GM23338 (cell line): ENCODE results near the gene ZNF804A. TPM values are rescaled to one million over a fixed set of nuclear protein-coding genes. Genes with fewer than 3 reads are reported as not detected.

ENCODE experiments used
- ATAC-seq: fragments of 200-7000 bp; cut with Tn5 transposase; 3 replicates; pipeline ENCODE4 v1.9.1; 2020
- DNase-seq: peaks from one replicate; pipeline ENCODE4 v3.0.0-alpha.2; 2015; ENCODE audit warnings: low spot score
- H2AFZ ChIP-seq: fragments of 200-600 bp; sonication (generic); 2 replicates; pipeline ENCODE4 v1.8.0; 2016; ENCODE audit warnings: antibody characterized with exemption, mild to moderate bottlenecking, moderate library complexity
- H3F3A ChIP-seq: fragments of 200-600 bp; sonication (generic); replicated peaks from 2 replicates; pipeline ENCODE4 v1.8.0; 2017; ENCODE audit warnings: antibody characterized with exemption, mixed run types, low read depth
- H3K27ac ChIP-seq: fragments of 200-600 bp; sonication (generic); 2 replicates; pipeline ENCODE4 v1.6.1; 2016; ENCODE audit warnings: low read depth
- H3K27me3 ChIP-seq: fragments of 200-600 bp; sonication (generic); 2 replicates; pipeline ENCODE4 v1.8.0; 2016; ENCODE audit warnings: mild to moderate bottlenecking, mixed run types, moderate library complexity; ENCODE audit not compliant: insufficient read depth
- H3K36me3 ChIP-seq: fragments of 200-600 bp; sonication (generic); 2 replicates; pipeline ENCODE4 v1.8.0; 2016; ENCODE audit warnings: mild to moderate bottlenecking; ENCODE audit not compliant: insufficient read depth
- H3K4me1 ChIP-seq: fragments of 200-600 bp; sonication (generic); 2 replicates; pipeline ENCODE4 v1.8.0; 2016; ENCODE audit warnings: mild to moderate bottlenecking, moderate library complexity; ENCODE audit not compliant: insufficient read depth
- H3K4me2 ChIP-seq: fragments of 200-600 bp; sonication (generic); 2 replicates; pipeline ENCODE4 v1.7.1; 2017; ENCODE audit warnings: mixed run types
- H3K4me3 ChIP-seq: fragments of 200-600 bp; sonication (generic); 2 replicates; pipeline ENCODE4 v1.6.1; 2016; ENCODE audit warnings: mixed run types
- H3K79me2 ChIP-seq: fragments of 200-600 bp; sonication (generic); replicated peaks from 2 replicates; pipeline ENCODE4 v1.8.0; 2017; ENCODE audit warnings: mild to moderate bottlenecking; ENCODE audit not compliant: insufficient read depth
- H3K9me2 ChIP-seq: fragments of 200-600 bp; sonication (generic); 2 replicates; pipeline ENCODE4 v1.8.0; 2017; ENCODE audit not compliant: insufficient read depth
- H4K20me1 ChIP-seq: fragments of 200-600 bp; sonication (generic); replicated peaks from 2 replicates; pipeline ENCODE4 v1.8.0; 2017; ENCODE audit warnings: mild to moderate bottlenecking; ENCODE audit not compliant: insufficient read depth
- H3K27ac Mint-ChIP-seq: 2 replicates; pipeline ENCODE4 v1.8.0; 2020; ENCODE audit warnings: inconsistent platforms, mild to moderate bottlenecking, moderate library complexity, mixed read lengths
- H3K27me3 Mint-ChIP-seq: 3 replicates; pipeline ENCODE4 v1.8.0; 2022; ENCODE audit warnings: low read depth, mild to moderate bottlenecking, moderate library complexity, mixed read lengths, inconsistent platforms; ENCODE audit not compliant: insufficient read depth, poor library complexity
- H3K36me3 Mint-ChIP-seq: 3 replicates; pipeline ENCODE4 v1.8.0; 2021; ENCODE audit warnings: low read depth, mild to moderate bottlenecking, inconsistent platforms, moderate library complexity, mixed read lengths
- H3K4me1 Mint-ChIP-seq: 3 replicates; pipeline ENCODE4 v1.8.0; 2020; ENCODE audit warnings: mild to moderate bottlenecking, inconsistent platforms, mixed read lengths
- H3K4me3 Mint-ChIP-seq: 3 replicates; pipeline ENCODE4 v1.8.0; 2021; ENCODE audit warnings: moderate library complexity, mild to moderate bottlenecking, inconsistent platforms, mixed read lengths
- H3K9me3 Mint-ChIP-seq: 3 replicates; pipeline ENCODE4 v1.8.0; 2020; ENCODE audit warnings: moderate library complexity, mild to moderate bottlenecking, inconsistent platforms, mixed read lengths
- CREB1 ChIP-seq: fragments of 250-450 bp; sonication (Bioruptor Pico); IDR thresholded peaks from 2 replicates; pipeline ENCODE4 v1.5.0; 2020; ENCODE audit warnings: low read depth, mild to moderate bottlenecking, moderate library complexity
- CTCF ChIP-seq, 2 experiments: fragments of 200-600 bp in 1 of 2; sonication (generic) in 1 of 2; conservative IDR thresholded peaks; 2 replicates each; pipeline versions ENCODE4 v1.5.1 to v1.6.1; 2016 to 2017; ENCODE audit warnings: antibody characterized with exemption in 2 of 2, low read depth in 2 of 2, mild to moderate bottlenecking in 2 of 2, moderate library complexity in 1 of 2
- ETS1 ChIP-seq: IDR thresholded peaks from 2 replicates; pipeline ENCODE4 v1.6.1; 2016; ENCODE audit warnings: antibody characterized with exemption
- EZH2 ChIP-seq: fragments of 200-600 bp; sonication (generic); IDR thresholded peaks from one replicate; pipeline ENCODE4 v1.8.0; 2017; ENCODE audit warnings: antibody characterized with exemption, mild to moderate bottlenecking, low read depth; ENCODE audit not compliant: unreplicated experiment
- JUNB ChIP-seq: IDR thresholded peaks from one replicate; pipeline ENCODE4 v1.6.1; 2016; ENCODE audit warnings: antibody characterized with exemption; ENCODE audit not compliant: unreplicated experiment
- REST ChIP-seq: IDR thresholded peaks from one replicate; pipeline ENCODE4 v1.6.1; 2018; ENCODE audit warnings: antibody characterized with exemption; ENCODE audit not compliant: unreplicated experiment
- ZNF114 ChIP-seq: fragments of 250-450 bp; sonication (Bioruptor Pico); IDR thresholded peaks from 2 replicates; pipeline ENCODE4 v1.5.0; 2020; ENCODE audit warnings: mild to moderate bottlenecking, moderate library complexity
- polyA plus RNA-seq: library from polyadenylated mRNA; unstranded; fragments of >200 nt; fragmentation: Nextera tagmentation; extraction: Ambion mirVana; gene quantifications from 2 replicates; pipeline ENCODE4 v1.2.1, GENCODE V29; 2016
- total RNA-seq: library from RNA; depleted of rRNA; stranded (reverse); fragments of >200 nt; shearing (Covaris generic); gene quantifications from 2 replicates; pipeline ENCODE4 v1.2.3, GENCODE V29; 2014

Gene ZNF804A
- total and polyA plus RNA-seq, 2 experiments from 2014 or later = not detected

- ATAC-seq = no peak
- no peaks in the 10 kb centered on the region for H3K4me1 Mint-ChIP-seq
These were observed 85.6 kb downstream of the ZNF804A start for GRCh38 chr2:184683911-184684310.

More at GRCh38 chr2:184683911-184684310, 85.6 kb downstream of the ZNF804A start:
- Histone ChIP-seq H3K27ac (no peak overlapping the region), H3K4me3 (no peak overlapping the region), H3K4me1 (no peaks in the 10 kb centered on the region), H4K20me1 (no peaks in the 10 kb centered on the region), H3K9me2 (no peaks in the 10 kb centered on the region; the same call in 1 of the 2 replicates), H3K36me3 (no peaks in the 10 kb centered on the region), H3K4me2 (no peak overlapping the region), H3K27me3 (no peaks in the 10 kb centered on the region), H2AFZ (no peak overlapping the region), H3F3A (no peaks in the 10 kb centered on the region), H3K79me2 (no peaks in the 10 kb centered on the region)
- no peak overlapping the region for H3K27ac Mint-ChIP-seq
- DNase-seq = no peak
- TF ChIP-seq CTCF (conservative IDR thresholded peaks at IDR 0.05; ENCODE audit: low read depth in 2 of 2) (no peak), JUNB (no peak), ETS1 (no peak), EZH2 (no peak), REST (no peak), ZNF114 (CRISPR knock-in tag) (no peak), CREB1 (CRISPR knock-in tag) (no peak)
- peaks cover 18% of the 10 kb centered on the region for H3K9me3 Mint-ChIP-seq
- no peaks in the 10 kb centered on the region for H3K27me3 Mint-ChIP-seq
- peaks cover 10% of the 10 kb centered on the region for H3K36me3 Mint-ChIP-seq
- no peak overlapping the region for H3K4me3 Mint-ChIP-seq
